ENCODE data around the gene IGSF21. TPM values are rescaled to one million over a fixed set of nuclear protein-coding genes. Genes with fewer than 3 reads are reported as not detected.

The IGSF21 gene
- total and polyA plus RNA-seq, 4 donors: 0.95 to 10.1 (median 3.8) TPM

- Histone ChIP-seq H3K4me1 (ENCODE audit: control insufficient read depth in 1 of 2, insufficient read depth in 2 of 2, low read length in 2 of 2) (no peaks in the 10 kb centered on the region), H3K4me3 (ENCODE audit: low read length in 2 of 2) (no peak overlapping the region), H3K27ac (ENCODE audit: low read depth in 1 of 2, low read length in 2 of 2) (no peak overlapping the region), H3K27me3 (ENCODE audit: control insufficient read depth in 1 of 2, insufficient read depth in 2 of 2, low read length in 1 of 2) (no peaks in the 10 kb centered on the region), H3K9me3 (ENCODE audit: control insufficient read depth, low read length) (no peaks in the 10 kb centered on the region), H3K36me3 (ENCODE audit: control insufficient read depth in 1 of 2, insufficient read depth in 2 of 2, low read length in 1 of 2) (no peaks in the 10 kb centered on the region)
- 36 to 43% methylated on average over 14 of the region's 14 CpGs for WGBS, 2 donors
- DNase-seq (no peak), ATAC-seq (ENCODE audit: low FRiP score) (no peak)
- intact Hi-C loops (cut with DNase I): no loop called here
Observed at GRCh38 chr1:18373882-18374493, 266.4 kb downstream of the IGSF21 start.

- intact Hi-C loops (cut with DNase I): no loop called here
- ATAC-seq (ENCODE audit: low FRiP score) (no peak), DNase-seq (no peak)
- H3K4me1 ChIP-seq (ENCODE audit: control insufficient read depth in 1 of 2, insufficient read depth in 2 of 2, low read length in 2 of 2): no peaks in the 10 kb centered on the region
- no peaks in the 10 kb centered on the region for H3K9me3 ChIP-seq (ENCODE audit: control insufficient read depth, low read length)
- no peaks in the 10 kb centered on the region for H3K27me3 ChIP-seq (ENCODE audit: control insufficient read depth in 1 of 2, insufficient read depth in 2 of 2, low read length in 1 of 2)
- 87 to 89% methylated on average over 24 of the region's 24 CpGs for WGBS, 2 donors
- no peak overlapping the region for H3K4me3 ChIP-seq (ENCODE audit: low read length in 2 of 2)
- H3K27ac ChIP-seq (ENCODE audit: low read depth in 1 of 2, low read length in 2 of 2): no peak overlapping the region
- no peaks in the 10 kb centered on the region for H3K36me3 ChIP-seq (ENCODE audit: control insufficient read depth in 1 of 2, insufficient read depth in 2 of 2, low read length in 1 of 2)
Observed at GRCh38 chr1:18376661-18377060, 269.1 kb downstream of the IGSF21 start.

DNA sequence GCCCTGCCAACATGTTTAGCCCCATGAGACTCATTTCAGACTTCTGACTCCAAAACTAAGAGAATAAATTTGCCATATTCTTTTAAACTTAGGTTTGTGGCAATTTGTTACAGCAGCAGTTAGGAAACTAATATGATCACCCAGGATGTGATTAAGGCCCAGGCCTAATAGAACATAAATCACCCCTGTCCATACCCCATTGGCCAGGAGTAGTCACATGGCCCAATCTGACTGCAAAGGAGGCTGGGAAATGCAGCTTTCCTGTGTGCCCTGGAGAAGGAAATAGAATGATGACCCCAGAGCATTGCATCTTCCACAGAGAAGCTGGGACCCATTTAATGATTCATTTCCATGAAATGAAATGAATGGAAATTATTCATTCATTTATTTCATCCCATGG lies 272.7 kb downstream of the IGSF21 start:
- H3K4me3 ChIP-seq (ENCODE audit: low read length in 2 of 2): no peak overlapping the region
- no peaks in the 10 kb centered on the region for H3K4me1 ChIP-seq (ENCODE audit: control insufficient read depth in 1 of 2, insufficient read depth in 2 of 2, low read length in 2 of 2)
- no peaks in the 10 kb centered on the region for H3K9me3 ChIP-seq (ENCODE audit: control insufficient read depth, low read length)
- no peak for ATAC-seq (ENCODE audit: low FRiP score)
- intact Hi-C loops (cut with DNase I): no loop called here
- no peak for DNase-seq
- H3K27me3 ChIP-seq (ENCODE audit: control insufficient read depth in 1 of 2, insufficient read depth in 2 of 2, low read length in 1 of 2): no peaks in the 10 kb centered on the region
- H3K27ac ChIP-seq (ENCODE audit: low read depth in 1 of 2, low read length in 2 of 2): no peak overlapping the region
- no peaks in the 10 kb centered on the region for H3K36me3 ChIP-seq (ENCODE audit: control insufficient read depth in 1 of 2, insufficient read depth in 2 of 2, low read length in 1 of 2)

GRCh38 chr1:18384059-18384458 lies 276.5 kb downstream of the IGSF21 start:
- DNase-seq (peak in 1 of 2 donors; percentile 65), ATAC-seq (ENCODE audit: low FRiP score) (no peak)
- Histone ChIP-seq H3K4me1 (ENCODE audit: control insufficient read depth in 1 of 2, insufficient read depth in 2 of 2, low read length in 2 of 2) (no peaks in the 10 kb centered on the region), H3K4me3 (ENCODE audit: low read length in 2 of 2) (no peak overlapping the region), H3K36me3 (ENCODE audit: control insufficient read depth in 1 of 2, insufficient read depth in 2 of 2, low read length in 1 of 2) (no peaks in the 10 kb centered on the region), H3K9me3 (ENCODE audit: control insufficient read depth, low read length) (peaks cover 1% of the 10 kb centered on the region), H3K27me3 (ENCODE audit: control insufficient read depth in 1 of 2, insufficient read depth in 2 of 2, low read length in 1 of 2) (peaks cover 0 to 1% of the 10 kb centered on the region in 2 donors), H3K27ac (ENCODE audit: low read depth in 1 of 2, low read length in 2 of 2) (no peak overlapping the region)
- intact Hi-C loops (cut with DNase I): no loop called here
- WGBS, 2 donors: 52 to 65% methylated on average over 5 of the region's 5 CpGs

- DNase-seq: peak in 1 of 2 donors; percentile 63
- H3K4me3 ChIP-seq (ENCODE audit: low read length in 2 of 2): no peak overlapping the region
- H3K27me3 ChIP-seq (ENCODE audit: control insufficient read depth in 1 of 2, insufficient read depth in 2 of 2, low read length in 1 of 2): peaks cover 0 to 1% of the 10 kb centered on the region in 2 donors
- H3K4me1 ChIP-seq (ENCODE audit: control insufficient read depth in 1 of 2, insufficient read depth in 2 of 2, low read length in 2 of 2): no peaks in the 10 kb centered on the region
- intact Hi-C loops (cut with DNase I): no loop called here
- H3K27ac ChIP-seq (ENCODE audit: low read depth in 1 of 2, low read length in 2 of 2): no peak overlapping the region
- H3K36me3 ChIP-seq (ENCODE audit: control insufficient read depth in 1 of 2, insufficient read depth in 2 of 2, low read length in 1 of 2): no peaks in the 10 kb centered on the region
- no peak for ATAC-seq (ENCODE audit: low FRiP score)
- 13 to 14% methylated on average over 2 of the region's 2 CpGs for WGBS, 2 donors
- peaks cover 1% of the 10 kb centered on the region for H3K9me3 ChIP-seq (ENCODE audit: control insufficient read depth, low read length)
Observed at GRCh38 chr1:18384471-18384870, 276.9 kb downstream of the IGSF21 start.

- no peak overlapping the region for H3K4me3 ChIP-seq (ENCODE audit: low read length in 2 of 2)
- H3K27ac ChIP-seq (ENCODE audit: low read depth in 1 of 2, low read length in 2 of 2): no peak overlapping the region
- DNase-seq: no peak
- H3K9me3 ChIP-seq (ENCODE audit: control insufficient read depth, low read length): peaks cover 1% of the 10 kb centered on the region
- intact Hi-C loops (cut with DNase I): no loop called here
- peaks cover 0 to 1% of the 10 kb centered on the region in 2 donors for H3K27me3 ChIP-seq (ENCODE audit: control insufficient read depth in 1 of 2, insufficient read depth in 2 of 2, low read length in 1 of 2)
- ATAC-seq (ENCODE audit: low FRiP score): peak; percentile 51
- no peaks in the 10 kb centered on the region for H3K36me3 ChIP-seq (ENCODE audit: control insufficient read depth in 1 of 2, insufficient read depth in 2 of 2, low read length in 1 of 2)
- 13 to 16% methylated on average over 9 of the region's 9 CpGs for WGBS, 2 donors
- H3K4me1 ChIP-seq (ENCODE audit: control insufficient read depth in 1 of 2, insufficient read depth in 2 of 2, low read length in 2 of 2): no peaks in the 10 kb centered on the region
Observed at GRCh38 chr1:18385239-18385790, 277.7 kb downstream of the IGSF21 start.

DNA sequence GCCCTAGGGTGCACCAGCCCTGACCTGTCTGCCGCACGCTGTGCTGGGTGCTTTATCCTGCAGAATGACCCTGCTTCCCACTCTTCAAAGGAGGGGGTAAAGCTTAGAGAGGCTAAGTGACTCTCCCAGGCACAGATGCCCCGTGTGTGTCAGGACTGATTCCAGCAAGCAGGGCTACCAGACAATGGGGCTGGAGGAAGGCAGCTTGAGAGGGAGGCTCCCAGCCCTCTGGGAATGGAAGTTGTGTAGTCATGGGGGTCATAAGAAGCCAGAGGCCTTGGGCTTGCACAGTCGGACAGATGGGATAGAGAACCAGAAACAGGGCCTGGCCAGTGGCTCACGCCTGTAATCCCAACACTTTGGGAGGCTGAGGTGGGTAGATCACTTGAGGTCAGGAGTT lies 279.0 kb downstream of the IGSF21 start:
- peaks cover 3% of the 10 kb centered on the region for H3K9me3 ChIP-seq (ENCODE audit: control insufficient read depth, low read length)
- no peaks in the 10 kb centered on the region for H3K36me3 ChIP-seq (ENCODE audit: control insufficient read depth in 1 of 2, insufficient read depth in 2 of 2, low read length in 1 of 2)
- ATAC-seq (ENCODE audit: low FRiP score): no peak
- H3K27ac ChIP-seq (ENCODE audit: low read depth in 1 of 2, low read length in 2 of 2): no peak overlapping the region
- H3K27me3 ChIP-seq (ENCODE audit: control insufficient read depth in 1 of 2, insufficient read depth in 2 of 2, low read length in 1 of 2): peaks cover 0 to 1% of the 10 kb centered on the region in 2 donors
- WGBS, 2 donors: 86 to 91% methylated on average over 5 of the region's 5 CpGs
- H3K4me3 ChIP-seq (ENCODE audit: low read length in 2 of 2): no peak overlapping the region
- no peaks in the 10 kb centered on the region for H3K4me1 ChIP-seq (ENCODE audit: control insufficient read depth in 1 of 2, insufficient read depth in 2 of 2, low read length in 2 of 2)
- no peak for DNase-seq
- intact Hi-C loops (cut with DNase I): no loop called here

DNA sequence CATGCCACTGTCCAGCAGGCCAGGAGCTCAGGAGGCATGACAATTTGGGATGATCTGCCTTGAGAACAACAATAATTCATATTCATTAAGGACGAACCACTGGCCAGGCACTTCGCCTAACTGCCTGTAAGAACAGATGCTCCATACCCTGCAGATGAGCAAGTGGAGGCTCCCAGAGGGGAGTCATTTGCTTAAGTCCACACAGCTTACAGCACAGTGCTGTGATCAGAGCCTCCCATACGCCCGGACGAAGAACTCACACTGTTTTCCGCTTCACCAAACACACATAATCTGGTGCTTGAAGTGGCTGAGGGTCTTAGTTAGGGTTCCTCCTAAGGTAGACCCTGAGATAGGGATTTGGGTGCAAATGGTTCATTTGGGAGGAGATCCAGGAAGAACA lies 279.7 kb downstream of the IGSF21 start:
- no peak for DNase-seq
- Histone ChIP-seq H3K4me1 (ENCODE audit: control insufficient read depth in 1 of 2, insufficient read depth in 2 of 2, low read length in 2 of 2) (no peaks in the 10 kb centered on the region), H3K36me3 (ENCODE audit: control insufficient read depth in 1 of 2, insufficient read depth in 2 of 2, low read length in 1 of 2) (no peaks in the 10 kb centered on the region), H3K4me3 (ENCODE audit: low read length in 2 of 2) (no peak overlapping the region), H3K9me3 (ENCODE audit: control insufficient read depth, low read length) (peaks cover 3% of the 10 kb centered on the region), H3K27ac (ENCODE audit: low read depth in 1 of 2, low read length in 2 of 2) (no peak overlapping the region), H3K27me3 (ENCODE audit: control insufficient read depth in 1 of 2, insufficient read depth in 2 of 2, low read length in 1 of 2) (peaks cover 0 to 1% of the 10 kb centered on the region in 2 donors)
- intact Hi-C loops (cut with DNase I): no loop called here
- ATAC-seq (ENCODE audit: low FRiP score): no peak
- WGBS, 2 donors: 70 to 76% methylated on average over 6 of the region's 6 CpGs

DNA sequence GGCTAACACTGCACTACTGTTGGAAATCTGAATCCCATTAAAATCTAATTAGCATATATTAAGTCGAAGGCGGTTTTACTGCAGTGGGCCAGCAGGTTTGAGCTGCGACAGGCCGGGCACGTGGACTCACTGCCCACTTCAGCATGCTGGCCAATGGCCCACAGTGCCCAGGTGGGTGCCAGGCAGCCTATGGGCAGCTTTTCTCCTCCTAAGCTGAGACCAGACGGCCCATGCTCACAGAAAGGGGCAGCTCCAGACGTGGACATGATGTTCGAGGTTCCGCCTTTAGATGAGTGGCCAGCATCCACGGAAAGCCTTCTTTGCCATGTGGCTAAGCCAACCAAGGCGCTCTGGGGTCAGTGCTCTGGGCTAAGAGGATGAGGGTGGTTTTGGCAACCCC lies 283.4 kb downstream of the IGSF21 start:
- DNase-seq: peak in 1 of 2 donors; percentile 58

More for the DNA sequence above, 283.4 kb downstream of the IGSF21 start:
- 84 to 86% methylated on average over 11 of the region's 11 CpGs for WGBS, 2 donors
- no peak overlapping the region for H3K4me3 ChIP-seq (ENCODE audit: low read length in 2 of 2)
- H3K4me1 ChIP-seq (ENCODE audit: control insufficient read depth in 1 of 2, insufficient read depth in 2 of 2, low read length in 2 of 2): no peaks in the 10 kb centered on the region
- no peak overlapping the region for H3K27ac ChIP-seq (ENCODE audit: low read depth in 1 of 2, low read length in 2 of 2)
- ATAC-seq (ENCODE audit: low FRiP score): no peak
- H3K27me3 ChIP-seq (ENCODE audit: control insufficient read depth in 1 of 2, insufficient read depth in 2 of 2, low read length in 1 of 2): no peaks in the 10 kb centered on the region
- no peaks in the 10 kb centered on the region for H3K36me3 ChIP-seq (ENCODE audit: control insufficient read depth in 1 of 2, insufficient read depth in 2 of 2, low read length in 1 of 2)
- intact Hi-C loops (cut with DNase I): no loop called here
- peaks cover 3% of the 10 kb centered on the region for H3K9me3 ChIP-seq (ENCODE audit: control insufficient read depth, low read length)

Data from aorta (tissue), 5 donors.